GM21390 (cell line): ENCODE data around the gene ST8SIA1.

Experiments used
- ATAC-seq: cut with Tn5 transposase; IDR thresholded peaks from one replicate; pipeline ENCODE4 v1.9.1; 2021; ENCODE audit not compliant: unreplicated experiment

The ST8SIA1 gene

DNA sequence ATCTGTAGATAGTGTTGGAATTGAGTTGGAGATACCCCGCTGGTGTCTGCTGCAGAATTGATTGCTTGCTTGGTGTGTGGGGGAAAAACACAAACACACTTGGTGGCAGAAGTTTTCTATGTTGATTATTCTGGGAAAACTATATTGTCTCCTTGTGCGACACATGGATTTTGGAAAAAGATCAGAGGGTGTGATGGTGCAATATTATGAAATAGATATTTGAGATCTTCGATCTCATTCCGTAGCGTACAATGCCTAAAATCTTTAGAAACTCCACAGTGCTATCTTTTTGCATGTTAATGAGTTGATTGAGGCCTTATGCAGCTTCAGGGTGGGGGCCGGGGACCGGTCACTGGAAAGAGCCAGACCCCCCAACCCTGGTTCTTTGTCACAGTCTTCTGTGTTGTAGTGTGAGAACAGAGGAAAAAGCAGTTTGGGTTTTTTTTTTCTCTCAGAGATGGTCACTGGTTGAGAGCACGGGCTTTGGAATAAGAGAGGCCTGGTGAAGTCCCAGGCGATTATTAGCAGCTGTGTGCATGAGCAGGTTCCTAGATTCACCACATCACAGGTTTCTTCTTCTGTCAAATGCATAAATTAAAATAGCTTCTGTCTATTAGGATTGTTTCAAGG is 88.2 kb downstream of the ST8SIA1 start:
- ATAC-seq: no peak

DNA sequence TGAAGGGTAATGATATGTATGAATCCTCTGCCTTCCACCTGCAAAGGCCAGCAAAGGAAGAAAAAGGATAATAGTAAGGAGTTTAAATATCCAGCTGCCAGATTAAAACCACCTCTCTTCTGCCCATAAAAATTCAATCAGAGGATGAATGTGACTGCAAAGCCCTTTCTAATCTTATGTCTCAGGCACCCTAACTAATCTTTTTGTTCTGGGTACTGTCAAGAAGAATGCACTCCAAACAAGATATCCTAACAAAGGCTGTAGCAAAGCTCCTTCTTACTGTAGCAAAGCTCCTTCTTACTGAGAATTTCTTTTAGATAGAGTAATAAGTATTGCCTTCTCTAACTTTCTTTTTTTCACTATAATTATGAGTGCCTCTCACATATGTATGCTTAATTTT is 91.8 kb downstream of the ST8SIA1 start:
- no peak for ATAC-seq

DNA sequence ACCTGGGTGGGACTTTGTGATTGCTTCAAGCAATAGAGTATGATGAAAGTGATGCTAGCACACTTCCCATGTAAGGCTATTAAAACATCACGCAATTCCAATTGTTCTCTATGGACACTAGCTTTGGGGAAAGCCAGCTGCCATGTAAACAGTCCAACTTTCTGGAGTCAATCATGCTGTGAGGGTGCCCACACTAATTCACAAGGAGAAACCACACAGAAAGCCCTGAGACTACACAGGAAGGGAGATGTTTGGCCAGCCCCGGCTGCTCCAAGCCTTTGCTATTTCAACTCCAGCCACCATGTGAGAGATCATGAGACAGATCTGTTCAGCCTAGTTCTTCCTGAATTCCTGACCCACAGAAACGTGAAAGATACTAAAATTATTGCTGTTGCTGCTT is 96.3 kb downstream of the ST8SIA1 start:
- ATAC-seq: no peak

GRCh38 chr12:22234561-22234960 is 99.9 kb downstream of the ST8SIA1 start:
- no peak for ATAC-seq

- no peak for ATAC-seq
Measured at GRCh38 chr12:22231836-22232235, 102.7 kb downstream of the ST8SIA1 start.

- no peak for ATAC-seq
Measured at GRCh38 chr12:22231078-22231477, 103.4 kb downstream of the ST8SIA1 start.

DNA sequence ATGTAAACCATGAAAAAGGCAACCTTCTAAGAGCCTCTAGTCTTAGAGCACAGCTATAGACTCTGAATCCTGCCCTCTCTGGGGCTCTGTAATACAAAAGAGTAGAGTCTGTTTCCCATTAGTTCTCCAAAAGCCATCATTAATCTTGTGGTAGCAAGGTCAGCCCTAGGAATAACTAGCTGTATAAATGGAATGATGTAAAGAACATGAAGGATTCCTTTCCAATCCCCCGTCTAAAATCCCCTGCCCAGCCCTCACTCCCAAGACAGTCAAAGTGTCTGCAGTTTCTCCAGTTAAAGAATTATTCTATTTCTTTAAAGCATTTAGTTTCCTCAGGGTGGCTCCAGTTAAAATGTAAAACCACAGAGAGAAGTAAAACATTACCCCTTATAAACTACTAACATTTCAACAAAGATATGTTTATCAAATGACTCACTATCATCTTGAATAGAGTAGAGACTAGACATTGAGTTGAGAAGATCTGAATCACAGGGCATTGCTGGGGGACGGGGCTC is 104.2 kb downstream of the ST8SIA1 start:
- ATAC-seq: no peak

GRCh38 chr12:22229652-22230279 is 104.7 kb downstream of the ST8SIA1 start:
- ATAC-seq: no peak

DNA sequence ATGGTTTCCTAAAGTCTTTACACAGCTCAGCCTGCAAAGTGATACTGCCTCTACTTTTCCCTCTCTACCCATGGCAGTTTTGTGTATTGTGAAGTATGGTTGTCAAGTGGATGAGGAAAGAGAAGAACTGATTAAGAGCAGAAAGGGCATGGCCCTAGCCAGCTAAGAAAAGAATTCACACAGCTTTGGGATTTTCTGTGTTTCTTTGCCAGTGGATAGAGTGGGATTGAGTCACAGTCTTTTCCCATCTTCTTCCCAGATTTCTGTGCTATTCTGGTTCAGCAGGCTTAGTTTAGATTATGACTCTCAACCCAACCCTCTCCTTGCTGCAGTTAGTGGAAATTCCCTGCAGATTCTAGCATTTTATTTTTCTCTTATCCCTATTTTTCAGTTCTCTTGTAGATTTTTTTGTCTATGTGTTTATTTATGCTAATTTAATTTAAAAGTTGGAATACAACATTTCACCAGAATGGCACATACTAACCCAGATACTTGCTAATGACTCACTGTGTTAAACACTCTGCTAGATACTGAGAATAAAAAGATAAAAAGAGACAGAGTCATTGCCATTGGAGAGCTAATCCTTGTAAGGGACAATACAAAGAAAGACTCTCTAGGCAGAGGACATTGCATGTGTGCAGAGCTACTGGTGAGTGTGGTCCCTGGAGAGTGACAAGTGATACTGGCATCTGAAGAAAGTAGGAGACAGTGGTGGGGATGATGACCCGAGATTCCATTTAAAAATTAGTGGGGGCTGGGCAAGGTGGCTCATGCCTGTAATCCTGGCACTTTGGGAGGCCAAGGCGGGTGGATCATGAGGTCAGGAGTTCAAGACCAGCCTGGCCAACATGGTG is 106.3 kb downstream of the ST8SIA1 start:
- ATAC-seq: no peak

GRCh38 chr12:22223356-22223755 is 111.2 kb downstream of the ST8SIA1 start:
- no peak for ATAC-seq

- no peak for ATAC-seq
Measured at GRCh38 chr12:22217556-22217955, 117.0 kb downstream of the ST8SIA1 start.

DNA sequence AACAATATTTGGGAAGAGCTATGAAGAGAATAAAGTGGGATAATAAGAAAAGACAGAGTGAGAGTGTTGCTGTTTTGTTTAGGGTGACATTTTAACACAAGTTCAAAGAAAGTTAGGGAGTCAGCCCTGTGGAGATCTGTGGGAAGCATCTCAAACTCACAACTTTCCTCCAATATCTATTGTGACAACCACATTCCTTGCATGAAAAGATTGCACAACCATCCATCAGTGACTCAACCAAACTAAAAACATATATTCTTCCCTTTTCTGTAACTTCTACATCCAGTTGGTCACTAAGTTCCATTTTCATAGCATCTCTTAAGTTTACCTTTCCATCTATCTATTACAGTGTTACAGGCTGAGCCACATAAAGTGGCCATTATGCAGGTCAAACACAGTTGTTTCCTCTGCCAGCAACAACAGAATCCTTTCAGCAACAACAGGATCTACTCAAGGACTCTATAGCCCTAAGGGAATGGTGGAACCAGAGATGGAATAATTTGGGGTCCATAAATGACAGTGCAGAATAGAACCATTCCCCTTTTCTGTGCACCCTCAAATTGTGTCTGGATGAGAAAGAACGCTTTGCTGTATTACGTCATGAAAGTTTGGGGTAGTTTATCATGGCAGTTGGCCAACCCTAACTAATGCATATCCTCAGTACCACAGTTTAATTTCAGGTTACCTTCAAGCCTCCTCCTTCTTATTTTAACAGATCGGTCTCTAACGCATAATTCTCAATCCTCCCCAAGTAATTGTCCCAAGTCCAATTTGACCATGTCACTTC is 118.8 kb downstream of the ST8SIA1 start:
- no peak for ATAC-seq

GRCh38 chr12:22211128-22211527 is 123.4 kb downstream of the ST8SIA1 start:
- ATAC-seq: no peak

- no peak for ATAC-seq
Measured at GRCh38 chr12:22209422-22209821, 125.1 kb downstream of the ST8SIA1 start.

GRCh38 chr12:22206111-22206728 is 128.3 kb downstream of the ST8SIA1 start:
- ATAC-seq: no peak

GRCh38 chr12:22204391-22204790 is 130.1 kb downstream of the ST8SIA1 start:
- ATAC-seq: no peak

DNA sequence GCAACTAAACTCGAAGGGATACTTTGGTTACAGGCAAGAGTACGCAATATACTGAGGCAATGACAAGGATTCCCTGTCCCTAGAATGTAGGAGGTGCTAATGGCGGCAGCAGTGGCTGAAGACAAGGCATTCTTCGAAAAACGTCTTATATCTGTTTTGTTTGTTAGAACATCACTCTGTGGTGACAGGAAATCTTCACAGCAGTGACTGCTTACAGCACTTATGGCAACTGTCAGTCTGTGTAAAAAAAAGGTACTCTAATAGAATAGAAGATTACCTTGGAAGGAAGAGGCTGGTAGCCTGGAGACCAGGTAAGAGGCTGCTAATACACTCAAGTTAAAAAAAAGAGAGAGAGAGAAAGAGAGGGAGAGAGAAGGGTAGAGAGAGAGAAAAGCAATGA is 131.7 kb downstream of the ST8SIA1 start:
- no peak for ATAC-seq

DNA sequence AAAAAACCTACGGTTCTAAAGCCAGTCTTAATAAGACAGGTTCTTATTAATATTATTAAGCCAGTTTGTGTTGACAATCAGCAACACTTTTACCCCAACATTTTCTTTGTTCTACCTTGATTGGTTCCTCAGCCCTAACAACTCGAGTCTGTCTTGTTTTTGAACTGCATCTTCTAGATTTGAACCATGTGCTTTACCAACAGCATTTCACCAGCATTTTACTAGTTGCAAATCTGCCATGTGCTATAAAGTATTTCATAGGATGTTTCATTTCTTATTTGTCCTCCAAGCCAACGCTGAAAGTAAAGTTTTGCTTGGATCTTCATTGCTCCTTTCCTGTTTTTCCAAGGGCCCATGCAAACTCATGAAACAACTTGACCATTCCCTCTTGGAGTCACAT is 133.4 kb downstream of the ST8SIA1 start:
- ATAC-seq: no peak

DNA sequence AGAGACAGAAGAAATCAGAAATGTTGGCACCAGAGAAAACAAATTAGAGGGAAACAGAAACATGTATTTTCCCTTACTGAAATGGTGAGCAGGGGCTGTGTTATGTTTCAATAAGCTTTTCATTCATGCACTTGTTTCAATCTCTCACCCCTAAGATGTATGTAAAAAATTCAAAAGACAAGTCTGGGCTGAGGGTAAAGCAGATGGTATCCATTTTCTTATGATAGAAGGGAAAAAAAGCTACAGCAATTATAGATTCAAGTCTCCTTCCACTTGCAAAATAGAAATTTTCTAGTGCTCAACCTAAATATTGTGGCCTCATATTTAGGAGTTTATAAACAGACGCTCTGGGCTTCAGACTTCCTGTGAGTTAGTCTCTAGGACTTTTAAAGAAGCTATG is 138.3 kb downstream of the ST8SIA1 start:
- ATAC-seq: no peak

GRCh38 chr12:22190969-22191368 is 143.5 kb downstream of the ST8SIA1 start:
- ATAC-seq: no peak

DNA sequence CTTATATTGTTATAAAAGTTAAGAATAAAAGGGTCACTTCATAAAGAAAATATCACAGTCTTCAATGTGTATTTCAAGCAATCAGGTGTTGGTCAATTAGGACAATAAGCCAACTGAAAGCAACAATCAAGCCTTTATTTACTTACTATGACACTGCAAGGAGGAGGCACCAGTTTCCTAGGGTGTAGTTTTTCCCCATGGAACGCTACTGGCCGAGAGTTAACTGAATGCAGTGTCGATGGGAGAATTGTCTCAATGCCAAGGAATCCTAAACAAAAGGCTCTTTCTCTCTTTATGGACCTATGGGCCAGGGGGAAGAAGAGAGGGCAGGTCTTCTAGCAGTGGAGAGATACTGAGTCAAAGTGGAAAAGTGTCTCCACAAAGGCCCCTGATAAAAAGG is 146.1 kb downstream of the ST8SIA1 start:
- no peak for ATAC-seq
